Measurements from ENCODE around the gene EVL.

The EVL gene

GRCh38 chr14:100092832-100093231, 27.6 kb downstream of the EVL start:
- no peak overlapping the region for H3K4me3 ChIP-seq (ENCODE audit: low read depth in 1 of 5, low read length in 5 of 5)
- no peak overlapping the region for H3K9ac ChIP-seq (ENCODE audit: low read length in 5 of 5)
- no peaks in the 10 kb centered on the region for H3K9me3 ChIP-seq (ENCODE audit: control insufficient read depth in 5 of 5, low read length in 5 of 5)
- H3K4me1 ChIP-seq (ENCODE audit: control insufficient read depth in 5 of 5, insufficient read depth in 5 of 5, low read length in 5 of 5) = no peaks in the 10 kb centered on the region
- H3K27ac ChIP-seq (ENCODE audit: low read depth, low read length) = no peak overlapping the region
- H3K27me3 ChIP-seq (ENCODE audit: control insufficient read depth in 5 of 5, insufficient read depth in 4 of 5, low read length in 5 of 5) = no peaks in the 10 kb centered on the region
- H3K36me3 ChIP-seq (ENCODE audit: control insufficient read depth in 5 of 5, insufficient read depth in 5 of 5, low read length in 5 of 5) = peaks cover 8 to 21% (median 14%) of the 10 kb centered on the region in 5 donors

GRCh38 chr14:100093319-100093718, 28.1 kb downstream of the EVL start:
- no peak overlapping the region for H3K27ac ChIP-seq (ENCODE audit: low read depth, low read length)
- H3K27me3 ChIP-seq (ENCODE audit: control insufficient read depth in 5 of 5, insufficient read depth in 4 of 5, low read length in 5 of 5) = no peaks in the 10 kb centered on the region
- H3K4me1 ChIP-seq (ENCODE audit: control insufficient read depth in 5 of 5, insufficient read depth in 5 of 5, low read length in 5 of 5) = no peaks in the 10 kb centered on the region
- no peaks in the 10 kb centered on the region for H3K9me3 ChIP-seq (ENCODE audit: control insufficient read depth in 5 of 5, low read length in 5 of 5)
- no peak overlapping the region for H3K4me3 ChIP-seq (ENCODE audit: low read depth in 1 of 5, low read length in 5 of 5)
- no peak overlapping the region for H3K9ac ChIP-seq (ENCODE audit: low read length in 5 of 5)
- H3K36me3 ChIP-seq (ENCODE audit: control insufficient read depth in 5 of 5, insufficient read depth in 5 of 5, low read length in 5 of 5) = peaks cover 7 to 21% (median 14%) of the 10 kb centered on the region in 5 donors

GRCh38 chr14:100096656-100097055, 31.4 kb downstream of the EVL start:
- Histone ChIP-seq H3K27ac (ENCODE audit: low read depth, low read length) (no peak overlapping the region), H3K27me3 (ENCODE audit: control insufficient read depth in 5 of 5, insufficient read depth in 4 of 5, low read length in 5 of 5) (no peaks in the 10 kb centered on the region), H3K4me1 (ENCODE audit: control insufficient read depth in 5 of 5, insufficient read depth in 5 of 5, low read length in 5 of 5) (no peaks in the 10 kb centered on the region), H3K9me3 (ENCODE audit: control insufficient read depth in 5 of 5, low read length in 5 of 5) (no peaks in the 10 kb centered on the region), H3K9ac (ENCODE audit: low read length in 5 of 5) (no peak overlapping the region), H3K4me3 (ENCODE audit: low read depth in 1 of 5, low read length in 5 of 5) (no peak overlapping the region), H3K36me3 (ENCODE audit: control insufficient read depth in 5 of 5, insufficient read depth in 5 of 5, low read length in 5 of 5) (peaks cover 4 to 25% (median 14%) of the 10 kb centered on the region in 5 donors)

GRCh38 chr14:100098171-100098570, 32.9 kb downstream of the EVL start:
- Histone ChIP-seq H3K27ac (ENCODE audit: low read depth, low read length) (no peak overlapping the region), H3K36me3 (ENCODE audit: control insufficient read depth in 5 of 5, insufficient read depth in 5 of 5, low read length in 5 of 5) (peaks cover 4 to 23% (median 13%) of the 10 kb centered on the region in 5 donors), H3K9me3 (ENCODE audit: control insufficient read depth in 5 of 5, low read length in 5 of 5) (no peaks in the 10 kb centered on the region), H3K4me1 (ENCODE audit: control insufficient read depth in 5 of 5, insufficient read depth in 5 of 5, low read length in 5 of 5) (peaks cover 0 to 9% (median under 1%) of the 10 kb centered on the region in 5 donors), H3K27me3 (ENCODE audit: control insufficient read depth in 5 of 5, insufficient read depth in 4 of 5, low read length in 5 of 5) (no peaks in the 10 kb centered on the region), H3K4me3 (ENCODE audit: low read depth in 1 of 5, low read length in 5 of 5) (no peak overlapping the region), H3K9ac (ENCODE audit: low read length in 5 of 5) (no peak overlapping the region)

- H3K27ac ChIP-seq (ENCODE audit: low read depth, low read length) = no peak overlapping the region
- H3K36me3 ChIP-seq (ENCODE audit: control insufficient read depth in 5 of 5, insufficient read depth in 5 of 5, low read length in 5 of 5) = peaks cover 4 to 27% (median 13%) of the 10 kb centered on the region in 5 donors
- H3K9me3 ChIP-seq (ENCODE audit: control insufficient read depth in 5 of 5, low read length in 5 of 5) = no peaks in the 10 kb centered on the region
- no peak overlapping the region for H3K4me3 ChIP-seq (ENCODE audit: low read depth in 1 of 5, low read length in 5 of 5)
- no peaks in the 10 kb centered on the region for H3K27me3 ChIP-seq (ENCODE audit: control insufficient read depth in 5 of 5, insufficient read depth in 4 of 5, low read length in 5 of 5)
- H3K9ac ChIP-seq (ENCODE audit: low read length in 5 of 5) = no peak overlapping the region
- H3K4me1 ChIP-seq (ENCODE audit: control insufficient read depth in 5 of 5, insufficient read depth in 5 of 5, low read length in 5 of 5) = peaks cover 1 to 23% (median 15%) of the 10 kb centered on the region in 5 donors
Measured at GRCh38 chr14:100100032-100100703, 34.9 kb downstream of the EVL start.

- Histone ChIP-seq H3K9me3 (ENCODE audit: control insufficient read depth in 5 of 5, low read length in 5 of 5) (no peaks in the 10 kb centered on the region), H3K27ac (ENCODE audit: low read depth, low read length) (no peak overlapping the region), H3K9ac (ENCODE audit: low read length in 5 of 5) (no peak overlapping the region), H3K4me1 (ENCODE audit: control insufficient read depth in 5 of 5, insufficient read depth in 5 of 5, low read length in 5 of 5) (peaks cover 7 to 44% (median 30%) of the 10 kb centered on the region in 5 donors), H3K27me3 (ENCODE audit: control insufficient read depth in 5 of 5, insufficient read depth in 4 of 5, low read length in 5 of 5) (no peaks in the 10 kb centered on the region), H3K36me3 (ENCODE audit: control insufficient read depth in 5 of 5, insufficient read depth in 5 of 5, low read length in 5 of 5) (peaks cover 4 to 26% (median 12%) of the 10 kb centered on the region in 5 donors), H3K4me3 (ENCODE audit: low read depth in 1 of 5, low read length in 5 of 5) (no peak overlapping the region)
Measured at GRCh38 chr14:100102156-100102785, 37.0 kb downstream of the EVL start.

- H3K27ac ChIP-seq (ENCODE audit: low read depth, low read length) = no peak overlapping the region
- peaks cover 0 to 15% (median 2%) of the 10 kb centered on the region in 5 donors for H3K36me3 ChIP-seq (ENCODE audit: control insufficient read depth in 5 of 5, insufficient read depth in 5 of 5, low read length in 5 of 5)
- peak overlapping the region in 1 of 5 donors; percentile 16 for H3K9ac ChIP-seq (ENCODE audit: low read length in 5 of 5)
- no peak overlapping the region for H3K4me3 ChIP-seq (ENCODE audit: low read depth in 1 of 5, low read length in 5 of 5)
- H3K27me3 ChIP-seq (ENCODE audit: control insufficient read depth in 5 of 5, insufficient read depth in 4 of 5, low read length in 5 of 5) = no peaks in the 10 kb centered on the region
- no peaks in the 10 kb centered on the region for H3K9me3 ChIP-seq (ENCODE audit: control insufficient read depth in 5 of 5, low read length in 5 of 5)
- peaks cover 7 to 55% (median 36%) of the 10 kb centered on the region in 5 donors for H3K4me1 ChIP-seq (ENCODE audit: control insufficient read depth in 5 of 5, insufficient read depth in 5 of 5, low read length in 5 of 5)
Measured at GRCh38 chr14:100103250-100104005, 38.2 kb downstream of the EVL start.

GRCh38 chr14:100104006-100104352, 38.8 kb downstream of the EVL start:
- Histone ChIP-seq H3K27ac (ENCODE audit: low read depth, low read length) (no peak overlapping the region), H3K27me3 (ENCODE audit: control insufficient read depth in 5 of 5, insufficient read depth in 4 of 5, low read length in 5 of 5) (no peaks in the 10 kb centered on the region), H3K36me3 (ENCODE audit: control insufficient read depth in 5 of 5, insufficient read depth in 5 of 5, low read length in 5 of 5) (peaks cover 0 to 9% (median 2%) of the 10 kb centered on the region in 5 donors), H3K4me1 (ENCODE audit: control insufficient read depth in 5 of 5, insufficient read depth in 5 of 5, low read length in 5 of 5) (peaks cover 7 to 61% (median 42%) of the 10 kb centered on the region in 5 donors), H3K9me3 (ENCODE audit: control insufficient read depth in 5 of 5, low read length in 5 of 5) (no peaks in the 10 kb centered on the region), H3K4me3 (ENCODE audit: low read depth in 1 of 5, low read length in 5 of 5) (no peak overlapping the region), H3K9ac (ENCODE audit: low read length in 5 of 5) (no peak overlapping the region)

- Histone ChIP-seq H3K4me3 (ENCODE audit: low read depth in 1 of 5, low read length in 5 of 5) (no peak overlapping the region), H3K27me3 (ENCODE audit: control insufficient read depth in 5 of 5, insufficient read depth in 4 of 5, low read length in 5 of 5) (no peaks in the 10 kb centered on the region), H3K9ac (ENCODE audit: low read length in 5 of 5) (no peak overlapping the region), H3K27ac (ENCODE audit: low read depth, low read length) (no peak overlapping the region), H3K9me3 (ENCODE audit: control insufficient read depth in 5 of 5, low read length in 5 of 5) (no peaks in the 10 kb centered on the region), H3K36me3 (ENCODE audit: control insufficient read depth in 5 of 5, insufficient read depth in 5 of 5, low read length in 5 of 5) (peaks cover 0 to 12% (median 0%) of the 10 kb centered on the region in 5 donors), H3K4me1 (ENCODE audit: control insufficient read depth in 5 of 5, insufficient read depth in 5 of 5, low read length in 5 of 5) (peaks cover 7 to 64% (median 43%) of the 10 kb centered on the region in 5 donors)
Measured at GRCh38 chr14:100104523-100105300, 39.5 kb downstream of the EVL start.

Data from subcutaneous abdominal adipose tissue (tissue), 5 donors.